ENCODE measurements around the gene C11orf54. TPM values are rescaled to one million over a fixed set of nuclear protein-coding genes. Genes with fewer than 3 reads are reported as not detected.

C11orf54 gene
- polyA plus RNA-seq, 2 of the 4 experiments (the other 2 are of a cell fraction) = 12.4 to 27.6 TPM

DNA sequence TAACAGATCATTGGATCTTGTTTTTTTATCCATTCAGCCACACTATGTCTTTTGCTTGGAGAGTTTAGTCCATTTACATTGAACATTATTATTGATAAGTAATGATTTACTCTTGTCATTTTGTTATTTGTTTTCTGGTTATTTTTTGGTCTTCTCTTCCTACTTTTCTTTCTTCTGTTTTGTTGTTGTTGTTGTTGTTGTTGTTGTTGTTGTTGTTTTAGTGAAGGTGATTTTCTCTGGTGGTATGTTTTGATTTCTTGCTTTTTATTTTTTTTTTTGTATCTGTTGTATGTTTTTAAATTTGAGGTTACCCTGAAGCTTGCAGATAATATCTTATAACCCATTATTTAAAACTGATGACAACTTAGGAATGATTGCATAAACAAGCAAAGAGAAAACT lies 28.8 kb upstream of the C11orf54 start:
- CTCF ChIA-PET = no interaction called here

GRCh38 chr11:93715797-93716396 lies 25.6 kb upstream of the C11orf54 start:
- Histone ChIP-seq H3K4me2 (no peak overlapping the region), H3K9me3 (0 out of 3 replicates have a peak, but pooled peaks cover 3% of the 10 kb centered on the region), H3K4me3 (no peak overlapping the region), H3K4me1 (no peaks in the 10 kb centered on the region), H3K27ac (no peak overlapping the region)
- WGBS (ENCODE audit: missing lambda C conversion rate) = 100% methylated on average over 4 of the region's 4 CpGs
- CTCF ChIA-PET = no interaction called here
- TF ChIP-seq EHMT2 (IDR thresholded peaks at IDR 0.05; ENCODE audit: low read depth) (no peak), MAX (IDR thresholded peaks at IDR 0.05) (no peak), POLR2A (IDR thresholded peaks at IDR 0.05; ENCODE audit: low read length) (no peak), ZNF302 (CRISPR knock-in tag; IDR thresholded peaks at IDR 0.05) (no peak), FOSB (CRISPR knock-in tag; IDR thresholded peaks at IDR 0.05) (no peak), ATOH8 (CRISPR knock-in tag; IDR thresholded peaks at IDR 0.05; ENCODE audit: low read depth) (no peak), FOXS1 (CRISPR knock-in tag; IDR thresholded peaks at IDR 0.05) (no peak), JUN (IDR thresholded peaks at IDR 0.05) (no peak), CHD4 (IDR thresholded peaks at IDR 0.05; ENCODE audit: borderline replicate concordance) (no peak)
- TF ChIP-seq, protein P1, sequence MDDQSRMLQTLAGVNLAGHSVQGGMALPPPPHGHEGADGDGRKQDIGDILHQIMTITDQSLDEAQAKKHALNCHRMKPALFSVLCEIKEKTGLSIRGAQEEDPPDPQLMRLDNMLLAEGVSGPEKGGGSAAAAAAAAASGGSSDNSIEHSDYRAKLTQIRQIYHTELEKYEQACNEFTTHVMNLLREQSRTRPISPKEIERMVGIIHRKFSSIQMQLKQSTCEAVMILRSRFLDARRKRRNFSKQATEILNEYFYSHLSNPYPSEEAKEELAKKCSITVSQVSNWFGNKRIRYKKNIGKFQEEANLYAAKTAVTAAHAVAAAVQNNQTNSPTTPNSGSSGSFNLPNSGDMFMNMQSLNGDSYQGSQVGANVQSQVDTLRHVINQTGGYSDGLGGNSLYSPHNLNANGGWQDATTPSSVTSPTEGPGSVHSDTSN (IDR thresholded peaks at IDR 0.05) = no peak
- POLR2A ChIA-PET = no interaction called here
- DNase-seq (ENCODE audit: low read depth in 1 of 2, low spot score in 1 of 2) = no peak
- no peak for ATAC-seq
- FAIRE-seq = no peak

More for the DNA sequence above, 28.8 kb upstream of the C11orf54 start:
- POLR2A ChIA-PET = no interaction called here
- DNase-seq (ENCODE audit: low read depth in 1 of 2, low spot score in 1 of 2) (no peak), FAIRE-seq (no peak), ATAC-seq (no peak)
- H3K4me2 ChIP-seq = no peak overlapping the region
- no peak overlapping the region for H3K27ac ChIP-seq
- no peaks in the 10 kb centered on the region for H3K4me1 ChIP-seq
- peaks cover 13% of the 10 kb centered on the region for H3K9me3 ChIP-seq
- no peak overlapping the region for H3K4me3 ChIP-seq
- TF ChIP-seq TFCP2L1 (CRISPR knock-in tag; IDR thresholded peaks at IDR 0.05) (no peak), HEYL (CRISPR knock-in tag; IDR thresholded peaks at IDR 0.05) (no peak), CBX8 (IDR thresholded peaks at IDR 0.05) (no peak), SMC3 (IDR thresholded peaks at IDR 0.05) (no peak), MAX (IDR thresholded peaks at IDR 0.05) (no peak), POLR2AphosphoS2 (conservative IDR thresholded peaks at IDR 0.05; ENCODE audit: low read length) (no peak), JUNB (IDR thresholded peaks at IDR 0.05) (no peak)
- TF ChIP-seq, protein P2, sequence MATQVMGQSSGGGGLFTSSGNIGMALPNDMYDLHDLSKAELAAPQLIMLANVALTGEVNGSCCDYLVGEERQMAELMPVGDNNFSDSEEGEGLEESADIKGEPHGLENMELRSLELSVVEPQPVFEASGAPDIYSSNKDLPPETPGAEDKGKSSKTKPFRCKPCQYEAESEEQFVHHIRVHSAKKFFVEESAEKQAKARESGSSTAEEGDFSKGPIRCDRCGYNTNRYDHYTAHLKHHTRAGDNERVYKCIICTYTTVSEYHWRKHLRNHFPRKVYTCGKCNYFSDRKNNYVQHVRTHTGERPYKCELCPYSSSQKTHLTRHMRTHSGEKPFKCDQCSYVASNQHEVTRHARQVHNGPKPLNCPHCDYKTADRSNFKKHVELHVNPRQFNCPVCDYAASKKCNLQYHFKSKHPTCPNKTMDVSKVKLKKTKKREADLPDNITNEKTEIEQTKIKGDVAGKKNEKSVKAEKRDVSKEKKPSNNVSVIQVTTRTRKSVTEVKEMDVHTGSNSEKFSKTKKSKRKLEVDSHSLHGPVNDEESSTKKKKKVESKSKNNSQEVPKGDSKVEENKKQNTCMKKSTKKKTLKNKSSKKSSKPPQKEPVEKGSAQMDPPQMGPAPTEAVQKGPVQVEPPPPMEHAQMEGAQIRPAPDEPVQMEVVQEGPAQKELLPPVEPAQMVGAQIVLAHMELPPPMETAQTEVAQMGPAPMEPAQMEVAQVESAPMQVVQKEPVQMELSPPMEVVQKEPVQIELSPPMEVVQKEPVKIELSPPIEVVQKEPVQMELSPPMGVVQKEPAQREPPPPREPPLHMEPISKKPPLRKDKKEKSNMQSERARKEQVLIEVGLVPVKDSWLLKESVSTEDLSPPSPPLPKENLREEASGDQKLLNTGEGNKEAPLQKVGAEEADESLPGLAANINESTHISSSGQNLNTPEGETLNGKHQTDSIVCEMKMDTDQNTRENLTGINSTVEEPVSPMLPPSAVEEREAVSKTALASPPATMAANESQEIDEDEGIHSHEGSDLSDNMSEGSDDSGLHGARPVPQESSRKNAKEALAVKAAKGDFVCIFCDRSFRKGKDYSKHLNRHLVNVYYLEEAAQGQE (IDR thresholded peaks at IDR 0.05) = no peak

DNA sequence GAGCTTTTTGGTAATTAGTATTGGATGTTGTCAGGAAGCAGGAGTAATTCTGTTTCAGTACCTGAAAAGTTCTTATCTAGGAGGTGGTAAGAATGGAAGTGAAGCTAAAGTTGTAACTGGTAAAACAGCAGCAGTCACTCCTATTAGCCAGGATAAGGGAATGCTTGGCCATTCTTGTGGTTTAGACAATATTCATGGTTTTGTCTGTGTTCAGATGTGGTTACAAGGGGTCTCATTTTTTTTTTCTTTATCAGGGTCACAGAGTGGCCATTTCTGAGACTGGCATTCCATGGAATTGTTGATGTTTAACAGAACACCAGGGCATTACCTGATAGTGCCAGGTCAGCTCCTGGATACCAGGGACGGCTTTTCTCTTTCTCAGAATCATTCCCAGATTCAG lies 24.0 kb upstream of the C11orf54 start:
- 100% methylated on average over 1 of the region's 1 CpG for WGBS (ENCODE audit: missing lambda C conversion rate)
- no peak overlapping the region for H3K4me2 ChIP-seq
- H3K4me3 ChIP-seq = no peak overlapping the region
- CTCF ChIA-PET = interaction anchor here (1.2 kb wide), 1 partner anchor 15 kb away, joined by 3 read pairs; no protein-coding TSS in a partner anchor
- H3K4me1 ChIP-seq = no peaks in the 10 kb centered on the region
- no peaks in the 10 kb centered on the region for H3K9me3 ChIP-seq
- FAIRE-seq (no peak), ATAC-seq (no peak), DNase-seq (ENCODE audit: low read depth in 1 of 2, low spot score in 1 of 2) (no peak)
- POLR2A ChIA-PET = no interaction called here
- H3K27ac ChIP-seq = no peak overlapping the region
- TF ChIP-seq HDAC2 (IDR thresholded peaks at IDR 0.05) = no peak
- TF ChIP-seq HOXB5 (CRISPR knock-in tag; IDR thresholded peaks at IDR 0.05) = no peak
- TF ChIP-seq RNF2 (IDR thresholded peaks at IDR 0.05; ENCODE audit: borderline replicate concordance, low read depth) = no peak
- no peak for TF ChIP-seq CHD4 (IDR thresholded peaks at IDR 0.05; ENCODE audit: borderline replicate concordance)
- no peak for TF ChIP-seq RAD21 (conservative IDR thresholded peaks at IDR 0.05 in 1 of 2, IDR thresholded peaks at IDR 0.05 in 1 of 2)
- no peak for TF ChIP-seq CBX8 (IDR thresholded peaks at IDR 0.05)
- no peak for TF ChIP-seq NR3C1 (IDR thresholded peaks at IDR 0.05)
- no peak for TF ChIP-seq PHF8 (IDR thresholded peaks at IDR 0.05; ENCODE audit: borderline replicate concordance, low read depth)
- TF ChIP-seq BHLHE40 (IDR thresholded peaks at IDR 0.05; ENCODE audit: low read depth, low read length) = no peak
- no peak for TF ChIP-seq TP53 (CRISPR knock-in tag; IDR thresholded peaks at IDR 0.05)
- no peak for TF ChIP-seq RARB (CRISPR knock-in tag; IDR thresholded peaks at IDR 0.05)
- TF ChIP-seq EHF (CRISPR knock-in tag; IDR thresholded peaks at IDR 0.05) = no peak
- TF ChIP-seq BCL3 (IDR thresholded peaks at IDR 0.05) = no peak
- no peak for TF ChIP-seq CBX2 (IDR thresholded peaks at IDR 0.05; ENCODE audit: borderline replicate concordance, low read depth)
- TF ChIP-seq NFE2L2 (conservative IDR thresholded peaks at IDR 0.05; ENCODE audit: low read length) = no peak
- no peak for TF ChIP-seq SMC3 (IDR thresholded peaks at IDR 0.05)
